Upper lobe of left lung (tissue), 6 donors: Measurements from ENCODE around the gene TMEM184B. TPM values are rescaled to one million over a fixed set of nuclear protein-coding genes. Genes with fewer than 3 reads are reported as not detected.

Experiments
- ATAC-seq, 2 donors: fragments of 200-7000 bp; cut with Tn5 transposase; one replicate each; pipeline ENCODE4 v1.9.1; 2022; ENCODE audit warnings: mild to moderate bottlenecking in 2 of 2, moderate library complexity in 2 of 2; ENCODE audit not compliant: low FRiP score in 2 of 2
- DNase-seq, 2 donors: peaks; one replicate each; pipeline ENCODE4 v3.0.0-alpha.2; 2019 to 2020
- H3K27ac ChIP-seq, 4 donors: fragments of 200-600 bp; sonication (generic); one replicate each; pipeline ENCODE4 v1.5.1; 2016 to 2019
- H3K27me3 ChIP-seq, 4 donors: fragments of 200-600 bp; sonication (generic); one replicate each; pipeline ENCODE4 v1.5.1; 2017 to 2019
- H3K36me3 ChIP-seq, 4 donors: fragments of 200-600 bp; sonication (generic); one replicate each; pipeline ENCODE4 v1.5.1; 2016 to 2019
- H3K4me1 ChIP-seq, 4 donors: fragments of 200-600 bp; sonication (generic); one replicate each; pipeline ENCODE4 v1.5.1; 2018 to 2019
- H3K4me3 ChIP-seq, 4 donors: fragments of 200-600 bp; sonication (generic); one replicate each; pipeline ENCODE4 v1.5.1; 2017 to 2019; ENCODE audit warnings: mild to moderate bottlenecking in 2 of 4, moderate library complexity in 1 of 4
- H3K9me3 ChIP-seq, 4 donors: fragments of 200-600 bp; sonication (generic); one replicate each; pipeline ENCODE4 v1.5.1; 2018 to 2019
- EP300 ChIP-seq, 4 donors: sonication (generic); formaldehyde crosslinking; IDR thresholded peaks; one replicate each; pipeline ENCODE4 v1.5.1; 2017; ENCODE audit warnings: antibody characterized with exemption in 4 of 4, control low read depth in 2 of 4
- POLR2A ChIP-seq, 4 donors: fragments of 450-650 bp; IDR thresholded peaks; one replicate each; pipeline ENCODE4 v1.5.1; 2016 to 2017; ENCODE audit warnings: antibody characterized with exemption in 4 of 4, mild to moderate bottlenecking in 2 of 4
- POLR2AphosphoS5 ChIP-seq, 2 donors: sonication (generic); formaldehyde crosslinking; IDR thresholded peaks; one replicate each; pipeline ENCODE4 v1.5.1; 2017; ENCODE audit warnings: antibody characterized with exemption in 2 of 2
- WGBS, 2 donors: methylation state at CpG; one replicate each; pipeline ENCODE4 v1.1.5; 2017 to 2018; 5-methylcytosine and 5-hydroxymethylcytosine counted together
- total RNA-seq, 6 donors: library from RNA; depleted of rRNA in 4 of 6; stranded (reverse); fragments of >200 nt in 4 of 6; gene quantifications; one replicate each; pipeline versions ENCODE4 v1.1.0 to v1.2.1, GENCODE V29; 2016 to 2021
- TF ChIP-seq, protein P1 (sequence below), 6 experiments: fragments of 450-650 bp in 4 of 6; fragments of 200-600 bp in 2 of 6; sonication (generic) in 2 of 6; IDR thresholded peaks; one replicate each; pipeline ENCODE4 v1.5.1; 2016 to 2019; ENCODE audit warnings: antibody characterized with exemption in 6 of 6
- donor health status: DM: no; HTN: no; CAD: no; lungs with moderate emphysema.
- donor health status: DM: no; HTN: yes; CAD: no; lungs with severe emphysema.

TMEM184B gene
- total RNA-seq, 6 donors from 2014 or later: 47.5 to 141 (median 72.1) TPM

DNA sequence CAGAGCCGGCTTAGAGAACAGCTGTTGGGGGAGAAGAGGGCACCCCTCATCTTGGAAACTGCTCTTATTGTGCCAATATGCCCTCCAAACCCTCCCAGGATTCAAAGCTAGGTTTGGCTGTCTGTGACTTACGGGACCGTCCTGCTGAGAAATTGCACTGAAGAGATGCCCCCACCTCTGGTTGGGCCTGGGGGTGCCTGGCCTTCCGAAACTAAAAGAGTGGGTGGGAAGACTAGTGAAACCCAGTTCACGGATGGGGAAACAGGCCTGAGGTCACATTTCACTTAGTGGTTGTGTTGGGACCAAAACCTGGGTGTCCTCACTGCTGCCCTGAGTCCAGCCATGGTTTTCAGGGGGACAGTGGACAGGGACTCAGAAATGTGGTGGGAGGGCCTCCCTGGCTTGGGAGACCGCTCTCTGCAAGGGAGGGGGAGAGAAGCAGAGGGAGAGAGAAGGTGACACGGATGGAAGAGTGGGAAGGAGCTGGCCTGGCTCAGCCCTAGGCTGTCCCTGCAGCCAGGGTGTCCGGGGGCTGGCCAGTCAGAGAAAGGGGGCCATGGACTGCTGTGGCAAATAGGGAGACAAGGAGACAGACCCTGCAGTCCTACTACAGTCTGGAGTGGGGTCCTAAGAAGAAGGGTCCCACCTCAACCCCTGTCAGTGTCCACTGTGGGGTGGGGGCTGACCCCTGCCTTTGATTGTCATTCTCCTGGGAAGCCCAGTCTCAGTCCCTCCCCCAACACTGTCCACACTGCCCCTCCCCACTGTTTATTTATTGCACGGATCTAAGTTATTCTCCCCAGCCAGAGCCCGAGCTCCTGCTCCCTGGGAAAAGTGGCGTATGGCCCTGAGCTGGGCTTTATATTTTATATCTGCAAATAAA is 57.4 kb downstream of the TMEM184B start:
- Histone ChIP-seq H3K27me3 (no peaks in the 10 kb centered on the region), H3K4me1 (peaks cover 35 to 54% (median 41%) of the 10 kb centered on the region in 4 donors), H3K9me3 (no peaks in the 10 kb centered on the region), H3K4me3 (no peak overlapping the region), H3K27ac (peak overlapping the region in 1 of 4 donors; percentile 72), H3K36me3 (peaks cover 0 to 33% (median 8%) of the 10 kb centered on the region in 4 donors)
- DNase-seq: no peak
- 82 to 86% methylated on average over 11 of the region's 11 CpGs for WGBS, 2 donors
- TF ChIP-seq POLR2AphosphoS5 (IDR thresholded peaks at IDR 0.05): no peak
- no peak for TF ChIP-seq POLR2A (IDR thresholded peaks at IDR 0.05)
- TF ChIP-seq, protein P1, sequence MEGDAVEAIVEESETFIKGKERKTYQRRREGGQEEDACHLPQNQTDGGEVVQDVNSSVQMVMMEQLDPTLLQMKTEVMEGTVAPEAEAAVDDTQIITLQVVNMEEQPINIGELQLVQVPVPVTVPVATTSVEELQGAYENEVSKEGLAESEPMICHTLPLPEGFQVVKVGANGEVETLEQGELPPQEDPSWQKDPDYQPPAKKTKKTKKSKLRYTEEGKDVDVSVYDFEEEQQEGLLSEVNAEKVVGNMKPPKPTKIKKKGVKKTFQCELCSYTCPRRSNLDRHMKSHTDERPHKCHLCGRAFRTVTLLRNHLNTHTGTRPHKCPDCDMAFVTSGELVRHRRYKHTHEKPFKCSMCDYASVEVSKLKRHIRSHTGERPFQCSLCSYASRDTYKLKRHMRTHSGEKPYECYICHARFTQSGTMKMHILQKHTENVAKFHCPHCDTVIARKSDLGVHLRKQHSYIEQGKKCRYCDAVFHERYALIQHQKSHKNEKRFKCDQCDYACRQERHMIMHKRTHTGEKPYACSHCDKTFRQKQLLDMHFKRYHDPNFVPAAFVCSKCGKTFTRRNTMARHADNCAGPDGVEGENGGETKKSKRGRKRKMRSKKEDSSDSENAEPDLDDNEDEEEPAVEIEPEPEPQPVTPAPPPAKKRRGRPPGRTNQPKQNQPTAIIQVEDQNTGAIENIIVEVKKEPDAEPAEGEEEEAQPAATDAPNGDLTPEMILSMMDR (IDR thresholded peaks at IDR 0.05): no peak
- TF ChIP-seq EP300 (IDR thresholded peaks at IDR 0.05): no peak
- no peak for ATAC-seq

DNA sequence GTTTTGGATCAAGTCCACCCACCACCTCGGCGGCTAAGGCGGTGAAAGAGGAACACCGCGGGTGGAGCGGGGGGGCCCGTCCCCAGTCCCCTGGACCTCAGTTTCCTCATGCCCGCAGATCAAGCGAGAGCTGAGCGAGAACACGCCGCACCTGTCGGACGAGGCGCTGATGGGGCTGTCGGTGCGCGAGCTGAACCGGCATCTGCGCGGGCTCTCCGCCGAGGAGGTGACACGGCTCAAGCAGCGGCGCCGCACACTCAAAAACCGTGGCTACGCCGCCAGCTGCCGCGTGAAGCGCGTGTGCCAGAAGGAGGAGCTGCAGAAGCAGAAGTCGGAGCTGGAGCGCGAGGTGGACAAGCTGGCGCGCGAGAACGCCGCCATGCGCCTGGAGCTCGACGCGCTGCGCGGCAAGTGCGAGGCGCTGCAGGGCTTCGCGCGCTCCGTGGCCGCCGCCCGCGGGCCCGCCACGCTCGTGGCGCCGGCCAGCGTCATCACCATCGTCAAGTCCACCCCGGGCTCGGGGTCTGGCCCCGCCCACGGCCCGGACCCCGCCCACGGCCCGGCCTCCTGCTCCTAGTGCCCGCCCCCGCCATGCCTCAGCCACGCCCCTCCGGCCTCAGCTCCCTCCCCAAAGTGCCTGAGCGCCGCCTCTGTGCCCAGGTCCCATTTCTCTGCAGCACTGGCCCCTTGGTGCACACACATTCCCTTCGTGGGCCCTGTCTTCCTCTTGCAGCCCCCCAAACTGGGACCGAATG is 58.3 kb downstream of the TMEM184B start:
- H3K27me3 ChIP-seq: no peaks in the 10 kb centered on the region
- whole genome bisulfite sequencing, 2 donors: 62 to 63% methylated on average over 53 to 74 of the region's 81 CpGs
- peak; percentile 80 to 95 for DNase-seq
- H3K36me3 ChIP-seq: peaks cover 0 to 32% (median 8%) of the 10 kb centered on the region in 4 donors
- ATAC-seq: peak; percentile 54 to 59
- TF ChIP-seq, protein P1 (IDR thresholded peaks at IDR 0.05): peak in 4 of 6 experiments; percentile 13 to 46 (median 41)
- TF ChIP-seq EP300 (IDR thresholded peaks at IDR 0.05) (no peak), POLR2A (IDR thresholded peaks at IDR 0.05) (peak in 2 of 4 donors; percentile 17 to 33), POLR2AphosphoS5 (IDR thresholded peaks at IDR 0.05) (peak in 1 of 2 donors; percentile 4)
- peak overlapping the region in 3 of 4 donors; percentile 21 to 45 (median 32) for H3K4me3 ChIP-seq
- H3K27ac ChIP-seq: peak overlapping the region in 3 of 4 donors; percentile 3 to 72 (median 51)
- H3K9me3 ChIP-seq: no peaks in the 10 kb centered on the region
- peaks cover 26 to 51% (median 34%) of the 10 kb centered on the region in 4 donors for H3K4me1 ChIP-seq

DNA sequence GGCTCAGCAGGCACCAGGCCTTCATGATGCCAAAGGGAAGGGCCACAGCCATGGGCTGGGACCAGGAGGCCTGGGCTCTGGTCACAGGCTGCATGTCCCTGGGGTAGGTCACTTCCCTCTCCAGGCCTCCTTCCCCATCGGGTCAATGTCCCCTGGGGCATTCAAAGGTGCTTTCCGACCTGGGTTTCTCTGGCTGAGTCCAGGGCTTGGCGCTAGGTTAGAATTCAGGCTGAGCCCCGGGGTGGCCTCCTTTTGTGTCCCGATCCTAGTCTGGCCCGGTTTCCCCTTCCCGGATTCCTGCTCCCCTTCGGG is 58.9 kb downstream of the TMEM184B start:
- no peak for DNase-seq
- peaks cover 0 to 32% (median 8%) of the 10 kb centered on the region in 4 donors for H3K36me3 ChIP-seq
- peak overlapping the region in 3 of 4 donors; percentile 21 to 45 (median 32) for H3K4me3 ChIP-seq
- H3K27me3 ChIP-seq: no peaks in the 10 kb centered on the region
- peak overlapping the region in 3 of 4 donors; percentile 3 to 72 (median 51) for H3K27ac ChIP-seq
- ATAC-seq: peak in 1 of 2 donors; percentile 23
- TF ChIP-seq, protein P1 (IDR thresholded peaks at IDR 0.05): no peak
- TF ChIP-seq POLR2AphosphoS5 (IDR thresholded peaks at IDR 0.05) (no peak), POLR2A (IDR thresholded peaks at IDR 0.05) (no peak), EP300 (IDR thresholded peaks at IDR 0.05) (no peak)
- 57 to 71% methylated on average over 4 to 8 of the region's 8 CpGs for WGBS, 2 donors
- peaks cover 20 to 46% (median 29%) of the 10 kb centered on the region in 4 donors for H3K4me1 ChIP-seq
- H3K9me3 ChIP-seq: no peaks in the 10 kb centered on the region

DNA sequence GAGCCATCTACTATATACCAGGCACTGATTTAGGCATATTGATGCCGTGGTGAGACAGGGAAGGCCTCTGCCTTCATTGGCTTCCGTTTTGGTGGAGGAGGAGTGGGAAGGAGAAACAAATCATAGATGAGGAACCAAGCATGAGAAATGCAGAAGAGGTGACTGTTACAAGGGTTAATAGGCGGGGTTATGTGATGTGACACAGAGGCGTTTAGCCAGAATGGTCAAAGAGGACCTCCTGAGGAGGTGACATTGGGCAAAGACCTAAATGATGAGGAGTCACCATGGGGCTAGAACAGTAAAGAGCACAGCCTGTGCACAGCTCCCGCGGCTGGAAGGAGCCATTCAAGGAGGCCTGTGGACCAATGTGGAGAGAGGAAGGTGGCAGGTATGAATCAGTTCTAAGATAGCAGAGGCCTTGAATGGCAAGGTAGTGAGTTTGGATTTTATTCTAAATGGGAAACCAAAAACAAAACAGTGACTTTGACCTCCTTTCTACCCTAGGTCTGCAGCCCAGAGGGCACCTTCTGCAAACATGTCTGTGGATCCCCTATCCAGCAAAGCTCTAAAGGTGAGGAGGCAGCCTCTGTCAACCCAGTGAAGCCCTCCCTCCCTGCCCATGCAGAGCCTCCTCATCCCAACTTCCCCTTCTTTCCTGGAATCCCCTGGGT is 59.4 kb downstream of the TMEM184B start:
- H3K4me1 ChIP-seq: peaks cover 15 to 41% (median 25%) of the 10 kb centered on the region in 4 donors
- peak overlapping the region in 1 of 4 donors; percentile 21 for H3K4me3 ChIP-seq
- DNase-seq (no peak), ATAC-seq (peak in 1 of 2 donors; percentile 9)
- WGBS, 2 donors: 79 to 80% methylated on average over 6 of the region's 6 CpGs
- peaks cover 0 to 35% (median 8%) of the 10 kb centered on the region in 4 donors for H3K36me3 ChIP-seq
- peak overlapping the region in 1 of 4 donors; percentile 72 for H3K27ac ChIP-seq
- H3K9me3 ChIP-seq: no peaks in the 10 kb centered on the region
- H3K27me3 ChIP-seq: no peaks in the 10 kb centered on the region
- TF ChIP-seq, protein P1 (IDR thresholded peaks at IDR 0.05): no peak
- TF ChIP-seq POLR2AphosphoS5 (IDR thresholded peaks at IDR 0.05) (no peak), POLR2A (IDR thresholded peaks at IDR 0.05) (no peak), EP300 (IDR thresholded peaks at IDR 0.05) (no peak)
